Mucosa of descending colon (tissue), 3 donors: ENCODE measurements around the gene BCL2L1. TPM values are rescaled to one million over a fixed set of nuclear protein-coding genes. Genes with fewer than 3 reads are reported as not detected.
"Not testable (repeated sequence)": the region's sequence is repeated elsewhere in the genome, so short reads cannot be mapped to it uniquely, and the experiment has no call there.

Source experiments
- ATAC-seq: fragments of 200-7000 bp; cut with Tn5 transposase; one replicate; pipeline ENCODE4 v1.9.1; 2020; ENCODE audit warnings: mild to moderate bottlenecking, moderate library complexity
- DNase-seq, 3 donors: peaks; one replicate each; pipeline ENCODE4 v3.0.0-alpha.2; 2020
- H3K36me3 ChIP-seq: fragments of 200-600 bp; one replicate; pipeline ENCODE4 v1.8.0; 2021; ENCODE audit warnings: low read depth, mild to moderate bottlenecking
- H3K4me1 ChIP-seq: fragments of 200-600 bp; one replicate; pipeline ENCODE4 v1.8.0; 2021; ENCODE audit warnings: low read depth, mild to moderate bottlenecking
- H3K4me3 ChIP-seq: fragments of 200-600 bp; one replicate; pipeline ENCODE4 v1.8.0; 2021; ENCODE audit warnings: mild to moderate bottlenecking
- H3K9me3 ChIP-seq: fragments of 200-600 bp; one replicate; pipeline ENCODE4 v1.8.0; 2021; ENCODE audit warnings: mild to moderate bottlenecking
- CTCF ChIP-seq: fragments of 200-600 bp; IDR thresholded peaks from one replicate; pipeline ENCODE4 v1.8.0; 2022; ENCODE audit warnings: antibody characterized with exemption, mild to moderate bottlenecking
- intact Hi-C, 2 donors: fragments of 100-400 bp; cut with DNase I in 1 of 2; cut with micrococcal nuclease in 1 of 2; formaldehyde crosslinking; loops; one replicate each; pipeline versions ENCODE4 v1.11.0 to v1.11.1; 2022; cut with DNase I, micrococcal nuclease
- total RNA-seq, 3 donors: library from RNA; stranded (reverse); fragmentation: NEBNext Ultra II Directional in 2 of 3; extraction: Animal tissue kit (Norgen Biotek cat#: 25700) in 2 of 3; gene quantifications; one replicate each; pipeline versions ENCODE4 v1.2.1 to v1.2.4, GENCODE V29; 2021 to 2023
- donor health status: DM: no; HTN: no; CAD: no; lungs with moderate emphysema.
- donor health status: DM: no; HTN: no; CAD: no.
- donor health status: DM: no; HTN: yes; CAD: no.

The BCL2L1 gene
- total RNA-seq, 3 donors from 2014 or later, result 76.2 to 90.3 (median 78.1) TPM

GRCh38 chr20:31637660-31638059, 85.0 kb downstream of the BCL2L1 start, which contains the start of gene COX4I2:
COX4I2 (plus strand) TSS chr20:31637912; CDS start chr20:31639018, 1,106 bp downstream.
- H3K9me3 ChIP-seq, result no peaks in the 10 kb centered on the region
- no peaks in the 10 kb centered on the region for H3K36me3 ChIP-seq
- no peak for DNase-seq
- intact Hi-C loops, result no loop called here
- no peak within 1 kb of the TSS for H3K4me3 ChIP-seq
- no peak for ATAC-seq
- no peak for TF ChIP-seq CTCF
- H3K4me1 ChIP-seq, result no peaks in the 10 kb centered on the region

GRCh38 chr20:31633339-31633914, 89.2 kb downstream of the BCL2L1 start:
- no peaks in the 10 kb centered on the region for H3K4me1 ChIP-seq
- H3K4me3 ChIP-seq, result no peak overlapping the region
- no peaks in the 10 kb centered on the region for H3K36me3 ChIP-seq
- H3K9me3 ChIP-seq, result no peaks in the 10 kb centered on the region
- DNase-seq, result no peak
- intact Hi-C loops, result no loop called here
- no peak for TF ChIP-seq CTCF
- no peak for ATAC-seq

- no peak for TF ChIP-seq CTCF
- no peaks in the 10 kb centered on the region for H3K36me3 ChIP-seq
- intact Hi-C loops, result no loop called here
- H3K9me3 ChIP-seq, result no peaks in the 10 kb centered on the region
- no peak for DNase-seq
- no peaks in the 10 kb centered on the region for H3K4me1 ChIP-seq
- ATAC-seq, result no peak
- H3K4me3 ChIP-seq, result no peak overlapping the region
Observed at GRCh38 chr20:31632548-31633338, 89.9 kb downstream of the BCL2L1 start.

- ATAC-seq, result no peak
- Histone ChIP-seq H3K36me3 (no peaks in the 10 kb centered on the region), H3K9me3 (no peaks in the 10 kb centered on the region), H3K4me1 (no peaks in the 10 kb centered on the region), H3K4me3 (no peak overlapping the region)
- DNase-seq, result no peak
- intact Hi-C loops, result no loop called here
- no peak for TF ChIP-seq CTCF
Observed at GRCh38 chr20:31630187-31630790, 92.4 kb downstream of the BCL2L1 start.

GRCh38 chr20:31628057-31628456, 94.6 kb downstream of the BCL2L1 start:
- intact Hi-C loops, H3K9me3 ChIP-seq, H3K4me1 ChIP-seq, H3K36me3 ChIP-seq, ATAC-seq, DNase-seq, H3K4me3 ChIP-seq: not testable (repeated sequence)

- H3K4me3 ChIP-seq, H3K4me1 ChIP-seq, intact Hi-C loops, H3K9me3 ChIP-seq, DNase-seq, ATAC-seq, H3K36me3 ChIP-seq: not testable (repeated sequence)
Observed at GRCh38 chr20:31626534-31626933, 96.1 kb downstream of the BCL2L1 start.

GRCh38 chr20:31623123-31623505, 99.6 kb downstream of the BCL2L1 start:
- H3K4me3 ChIP-seq, H3K4me1 ChIP-seq, ATAC-seq, DNase-seq, intact Hi-C loops, H3K36me3 ChIP-seq, H3K9me3 ChIP-seq: not testable (repeated sequence)
